HEK293T (cell line): ENCODE measurements around the gene FBRSL1.

Experiments
- CTCF ChIA-PET: fragments of 350-600 bp; formaldehyde crosslinking; extraction: SDS; loops from one replicate; lab custom pipeline; 2021; ENCODE audit warnings: antibody characterized with exemption, inconsistent platforms; lab: Yijun Ruan, JAX
- POLR2A ChIA-PET: fragments of 350-600 bp; formaldehyde crosslinking; extraction: SDS; loops from one replicate; lab custom pipeline; 2020; ENCODE audit warnings: antibody characterized with exemption, inconsistent platforms; lab: Yijun Ruan, JAX
- DNase-seq: peaks from one replicate; pipeline ENCODE4 v3.0.0; 2012; ENCODE audit warnings: mixed read lengths; ENCODE audit errors: extremely low spot score
- ARNT ChIP-seq: fragments of 450-650 bp; IDR thresholded peaks from 2 replicates; pipeline ENCODE4 v1.6.1; 2017; ENCODE audit warnings: mild to moderate bottlenecking
- BHLHE40 ChIP-seq: fragments of 450-650 bp; IDR thresholded peaks from 2 replicates; pipeline ENCODE4 v1.6.1; 2016; ENCODE audit warnings: mild to moderate bottlenecking, moderate library complexity, borderline replicate concordance
- CTBP1 ChIP-seq: fragments of 450-650 bp; IDR thresholded peaks from 2 replicates; pipeline ENCODE4 v1.6.1; 2016; ENCODE audit warnings: borderline replicate concordance
- ELF4 ChIP-seq: fragments of 450-650 bp; IDR thresholded peaks from 2 replicates; pipeline ENCODE4 v1.6.1; 2017; ENCODE audit warnings: antibody characterized with exemption
- FOXA1 ChIP-seq: fragments of 450-650 bp; IDR thresholded peaks from 2 replicates; pipeline ENCODE4 v1.6.1; 2016; ENCODE audit warnings: mild to moderate bottlenecking
- FOXK2 ChIP-seq: fragments of 450-650 bp; IDR thresholded peaks from 2 replicates; pipeline ENCODE4 v1.6.1; 2016; ENCODE audit warnings: mild to moderate bottlenecking
- FOXM1 ChIP-seq: fragments of 450-650 bp; IDR thresholded peaks from 2 replicates; pipeline ENCODE4 v1.6.1; 2017; ENCODE audit warnings: mild to moderate bottlenecking, borderline replicate concordance
- HDGF ChIP-seq: fragments of 450-650 bp; IDR thresholded peaks from 2 replicates; pipeline ENCODE4 v1.6.1; 2017; ENCODE audit warnings: antibody characterized with exemption, borderline replicate concordance
- L3MBTL2 ChIP-seq: fragments of 450-650 bp; conservative IDR thresholded peaks from 2 replicates; pipeline ENCODE4 v1.6.1; 2016; ENCODE audit warnings: mild to moderate bottlenecking
- LEF1 ChIP-seq: fragments of 450-650 bp; IDR thresholded peaks from 2 replicates; pipeline ENCODE4 v1.6.1; 2017; ENCODE audit warnings: mild to moderate bottlenecking, borderline replicate concordance
- NFRKB ChIP-seq: fragments of 450-650 bp; IDR thresholded peaks from 2 replicates; pipeline ENCODE4 v1.6.1; 2016; ENCODE audit warnings: mild to moderate bottlenecking, moderate library complexity
- PKNOX1 ChIP-seq: fragments of 450-650 bp; IDR thresholded peaks from 2 replicates; pipeline ENCODE4 v1.6.1; 2016
- SP1 ChIP-seq: fragments of 450-650 bp; IDR thresholded peaks from 2 replicates; pipeline ENCODE4 v1.6.1; 2017
- SUZ12 ChIP-seq: fragments of 450-650 bp; IDR thresholded peaks from 2 replicates; pipeline ENCODE4 v1.6.1; 2016; ENCODE audit warnings: mild to moderate bottlenecking
- TARDBP ChIP-seq: fragments of 450-650 bp; IDR thresholded peaks from 2 replicates; pipeline ENCODE4 v1.6.1; 2016
- ZNF384 ChIP-seq: fragments of 450-650 bp; IDR thresholded peaks from 2 replicates; pipeline ENCODE4 v1.6.1; 2016

The FBRSL1 gene

DNA sequence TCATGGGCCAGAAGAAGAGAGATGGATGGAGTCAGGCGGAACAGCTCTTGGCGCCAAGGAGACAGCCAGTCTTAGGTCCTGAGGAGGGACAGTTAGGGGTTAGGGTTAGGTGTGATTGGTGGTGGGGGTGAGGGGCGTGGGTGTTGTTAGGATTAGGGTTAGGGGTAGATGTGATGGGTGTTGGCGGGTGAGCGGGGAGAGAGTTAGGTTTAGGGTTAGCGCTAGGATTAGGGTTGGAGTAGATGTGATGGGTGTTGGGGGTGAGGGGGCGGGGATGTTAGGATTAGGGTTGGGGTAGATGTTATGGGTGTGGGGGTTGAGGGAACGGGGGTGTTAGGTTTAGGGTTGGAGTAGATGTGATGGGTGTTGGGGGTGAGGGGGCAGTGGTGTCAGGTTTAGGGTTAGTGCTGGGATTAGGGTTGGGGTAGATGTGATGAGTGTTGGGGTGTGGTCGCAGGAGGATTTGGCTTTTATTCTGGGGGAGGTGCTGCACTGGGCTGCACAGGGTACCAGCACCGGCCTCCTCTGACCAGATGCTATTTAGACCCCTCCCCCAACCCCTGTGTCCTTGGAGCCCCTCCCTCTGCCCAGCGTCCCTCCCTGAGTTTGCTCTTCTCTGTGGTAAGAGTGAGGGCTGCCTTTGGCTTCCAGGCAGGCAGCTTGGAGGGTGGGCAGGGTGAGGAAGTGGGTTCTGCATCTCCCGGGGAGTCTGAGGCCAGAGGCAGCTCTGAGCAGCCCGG is 35.6 kb upstream of the FBRSL1 start:
- POLR2A ChIA-PET = no interaction called here
- TF ChIP-seq NFRKB (no peak), FOXM1 (no peak), PKNOX1 (no peak), FOXA1 (no peak), ZNF384 (no peak), CTBP1 (no peak), L3MBTL2 (no peak), LEF1 (no peak)
- DNase-seq = no peak
- CTCF ChIA-PET = no interaction called here

- POLR2A ChIA-PET = no interaction called here
- DNase-seq = no peak
- TF ChIP-seq FOXK2 (no peak), HDGF (no peak), ZNF384 (no peak), PKNOX1 (no peak), NFRKB (no peak), L3MBTL2 (no peak), TARDBP (no peak), SUZ12 (no peak), BHLHE40 (no peak), CTBP1 (no peak), FOXM1 (no peak), FOXA1 (no peak), LEF1 (no peak)
- CTCF ChIA-PET = no interaction called here
These were observed 35.0 kb upstream of the FBRSL1 start for GRCh38 chr12:132454933-132455418.

DNA sequence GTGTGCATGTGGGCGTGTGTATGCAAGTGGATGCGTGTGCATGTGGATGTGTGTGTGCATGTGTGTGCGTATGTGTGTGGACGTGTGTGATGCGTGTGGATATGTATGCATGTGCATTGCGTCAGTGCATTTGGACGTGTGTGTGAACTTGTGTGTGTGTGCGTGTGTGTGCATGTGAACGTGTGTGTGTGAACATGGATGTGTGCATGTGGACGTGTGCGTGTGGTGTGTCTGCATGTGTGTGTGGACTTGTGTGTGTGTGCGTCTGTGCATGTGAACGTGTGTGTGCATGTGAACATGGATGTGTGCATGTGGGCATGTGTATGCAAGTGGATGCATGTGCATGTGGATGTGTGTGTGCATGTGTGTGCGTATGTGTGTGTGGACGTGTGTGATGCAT is 34.4 kb upstream of the FBRSL1 start:
- ChIA-PET CTCF (no interaction called here), POLR2A (no interaction called here)
- TF ChIP-seq ELF4 (no peak), FOXM1 (no peak), SP1 (no peak), BHLHE40 (no peak), HDGF (no peak), PKNOX1 (no peak), ZNF384 (no peak), NFRKB (no peak), L3MBTL2 (no peak), FOXK2 (no peak), ARNT (no peak), SUZ12 (no peak), TARDBP (no peak), LEF1 (no peak), CTBP1 (no peak), FOXA1 (no peak)
- DNase-seq = no peak

- ChIA-PET POLR2A (no interaction called here), CTCF (no interaction called here)
- DNase-seq = no peak
- TF ChIP-seq TARDBP (no peak), L3MBTL2 (no peak), FOXA1 (no peak), CTBP1 (no peak)
These were observed 33.6 kb upstream of the FBRSL1 start for GRCh38 chr12:132456186-132456943.

DNA sequence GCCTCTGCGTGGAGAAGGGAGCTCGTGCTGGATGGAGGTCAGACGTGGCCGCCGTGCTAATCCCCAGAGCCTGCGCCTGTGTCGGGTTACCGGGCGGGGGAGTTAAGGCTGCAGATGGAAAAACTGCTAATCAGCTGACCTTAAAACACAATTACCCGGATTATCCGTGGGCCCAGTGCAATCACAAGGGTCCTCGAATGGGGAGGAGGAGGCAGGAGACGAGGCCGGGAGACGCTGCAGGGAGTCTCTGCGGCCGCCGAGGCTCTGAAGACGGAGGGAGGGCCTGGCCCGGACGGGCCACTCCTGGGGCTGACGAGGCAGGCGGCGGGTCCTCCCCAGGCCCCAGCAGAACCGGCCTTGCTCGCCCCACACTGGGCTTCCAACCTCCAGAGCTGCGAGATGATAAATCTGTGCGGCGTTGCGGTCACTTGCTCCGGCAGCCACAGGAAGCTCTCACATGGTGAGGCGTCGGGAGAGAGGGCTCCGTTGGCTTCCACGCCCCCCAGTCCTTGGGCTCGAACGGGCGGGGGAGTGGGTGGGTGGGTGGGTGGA is 32.9 kb upstream of the FBRSL1 start:
- POLR2A ChIA-PET = no interaction called here
- no peak for DNase-seq
- TF ChIP-seq FOXM1 (no peak), TARDBP (no peak), L3MBTL2 (no peak), PKNOX1 (no peak), ZNF384 (no peak), SUZ12 (no peak), FOXK2 (no peak)
- CTCF ChIA-PET = no interaction called here

DNA sequence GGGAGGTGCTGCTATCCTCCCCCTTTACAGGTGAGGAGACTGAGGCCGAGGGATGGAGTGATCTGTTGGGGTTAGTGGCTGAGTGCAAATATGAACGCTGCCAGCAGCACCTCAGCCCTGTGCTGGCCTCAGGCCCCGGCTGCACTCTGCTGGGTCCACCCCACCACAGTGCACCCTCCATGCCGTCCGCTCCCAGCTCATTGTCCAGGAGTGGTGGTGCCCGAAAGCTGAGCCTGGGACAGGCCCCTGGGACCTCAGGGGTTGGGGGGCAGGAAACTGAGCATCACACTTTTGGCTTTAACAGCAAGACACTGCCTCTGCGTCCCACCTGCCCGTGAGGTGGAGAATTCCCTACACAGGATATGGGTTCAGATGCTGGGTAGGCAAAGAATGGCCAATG is 31.5 kb upstream of the FBRSL1 start:
- no peak for TF ChIP-seq SP1
- TF ChIP-seq CTBP1 = no peak
- no peak for TF ChIP-seq ZNF384
- no peak for TF ChIP-seq NFRKB
- no peak for TF ChIP-seq BHLHE40
- no peak for TF ChIP-seq L3MBTL2
- no peak for TF ChIP-seq FOXK2
- TF ChIP-seq LEF1 = no peak
- CTCF ChIA-PET = no interaction called here
- DNase-seq = no peak
- POLR2A ChIA-PET = no interaction called here
